ENCODE measurements around the gene FSTL1. TPM values are rescaled to one million over a fixed set of nuclear protein-coding genes. Genes with fewer than 3 reads are reported as not detected.
A peak's percentile ranks its signal among the peaks of the same experiment; 100 is the strongest.

Gene FSTL1
- polyA plus RNA-seq, 2 of the 4 experiments (the other 2 are of a cell fraction), result 57.7 to 118 TPM

DNA sequence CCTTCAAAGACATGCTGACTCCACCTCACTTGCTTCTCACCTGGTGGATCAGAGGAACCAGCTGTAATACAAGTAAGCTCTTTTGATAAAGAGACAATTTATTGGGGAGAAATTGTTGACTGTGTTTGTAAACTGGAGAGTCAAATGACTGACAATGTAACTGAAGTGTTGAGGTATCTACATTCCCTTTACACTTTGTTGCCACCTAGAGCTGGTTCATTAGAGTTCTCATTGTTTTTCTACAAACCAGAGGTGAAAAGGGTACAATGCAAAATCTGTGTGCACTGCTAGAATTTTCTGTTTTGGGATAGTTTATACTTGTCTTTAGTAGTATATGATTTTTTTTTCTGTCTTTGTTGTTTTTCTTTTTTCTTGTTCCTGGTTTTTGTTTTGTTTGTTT, 93.0 kb downstream of the FSTL1 start:
- 0 out of 5 replicates have a peak, but pooled peaks of 1 of the 2 experiments have one; percentile 25 for TF ChIP-seq RAD21 (conservative IDR thresholded peaks at IDR 0.05 in 1 of 2, IDR thresholded peaks at IDR 0.05 in 1 of 2)
- no peak for TF ChIP-seq FOSL2 (IDR thresholded peaks at IDR 0.05)
- TF ChIP-seq FOSL2 (CRISPR knock-in tag; IDR thresholded peaks at IDR 0.05), result no peak
- Histone ChIP-seq H3K27ac (no peak overlapping the region), H3K9me3 (no peaks in the 10 kb centered on the region), H3K4me1 (no peaks in the 10 kb centered on the region), H3K4me2 (no peak overlapping the region), H3K4me3 (no peak overlapping the region)
- ChIA-PET CTCF (interaction anchor here (1.9 kb wide), 1 partner anchor 201 kb away, joined by 4 read pairs; no protein-coding TSS in a partner anchor), POLR2A (interaction anchor here (1.1 kb wide), 1 partner anchor 9 kb away, joined by 4 read pairs; the partner anchor contains the start of gene LRRC58)
- no peak for ATAC-seq
- no peak for DNase-seq (ENCODE audit: low read depth in 1 of 2, low spot score in 1 of 2)
- no peak for FAIRE-seq

DNA sequence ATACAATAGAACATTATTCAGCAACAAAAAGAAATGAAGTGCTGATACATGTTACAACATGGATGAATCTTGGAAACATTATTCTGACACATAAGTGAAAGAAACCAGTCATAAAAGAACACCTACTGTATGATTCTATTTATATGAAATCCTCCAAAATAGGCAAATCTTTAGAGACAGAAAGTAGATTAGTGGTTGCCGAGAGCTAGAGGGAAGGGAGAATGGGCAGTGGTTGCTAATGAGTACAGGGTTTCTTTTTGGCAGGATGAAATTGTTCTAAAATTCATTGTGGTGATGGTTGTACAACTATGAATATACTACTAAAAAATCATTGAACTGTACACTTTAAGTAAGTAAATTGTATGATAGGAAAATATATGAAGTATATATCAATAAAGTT, 95.3 kb downstream of the FSTL1 start:
- no peak for FAIRE-seq

DNA sequence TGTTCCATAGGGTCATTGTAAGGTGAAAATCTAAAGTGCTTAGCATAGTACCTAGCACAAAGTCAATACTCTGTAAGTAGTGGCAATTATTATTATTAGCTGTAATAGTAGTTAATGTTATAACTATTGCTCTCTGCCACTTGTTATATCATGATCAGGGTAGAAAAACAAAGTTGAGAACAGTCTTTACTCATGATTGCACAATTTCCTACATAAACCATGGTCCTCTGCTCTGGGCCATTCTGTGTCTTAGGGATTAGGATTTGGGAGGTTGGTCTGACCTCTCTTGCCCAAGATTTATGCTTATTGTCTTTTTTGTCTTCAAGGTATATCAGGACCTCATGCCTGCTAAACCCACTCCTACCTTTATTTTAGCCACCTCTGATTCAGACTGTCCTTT, 97.3 kb downstream of the FSTL1 start:
- DNase-seq (ENCODE audit: low read depth in 1 of 2, low spot score in 1 of 2) (no peak), ATAC-seq (no peak), FAIRE-seq (no peak)
- POLR2A ChIA-PET, result no interaction called here
- Histone ChIP-seq H3K9me3 (no peaks in the 10 kb centered on the region), H3K4me2 (no peak overlapping the region), H3K4me3 (no peak overlapping the region), H3K4me1 (peaks cover 10% of the 10 kb centered on the region; the same call in 2 of the 3 replicates), H3K27ac (no peak overlapping the region)
- TF ChIP-seq, protein P1, sequence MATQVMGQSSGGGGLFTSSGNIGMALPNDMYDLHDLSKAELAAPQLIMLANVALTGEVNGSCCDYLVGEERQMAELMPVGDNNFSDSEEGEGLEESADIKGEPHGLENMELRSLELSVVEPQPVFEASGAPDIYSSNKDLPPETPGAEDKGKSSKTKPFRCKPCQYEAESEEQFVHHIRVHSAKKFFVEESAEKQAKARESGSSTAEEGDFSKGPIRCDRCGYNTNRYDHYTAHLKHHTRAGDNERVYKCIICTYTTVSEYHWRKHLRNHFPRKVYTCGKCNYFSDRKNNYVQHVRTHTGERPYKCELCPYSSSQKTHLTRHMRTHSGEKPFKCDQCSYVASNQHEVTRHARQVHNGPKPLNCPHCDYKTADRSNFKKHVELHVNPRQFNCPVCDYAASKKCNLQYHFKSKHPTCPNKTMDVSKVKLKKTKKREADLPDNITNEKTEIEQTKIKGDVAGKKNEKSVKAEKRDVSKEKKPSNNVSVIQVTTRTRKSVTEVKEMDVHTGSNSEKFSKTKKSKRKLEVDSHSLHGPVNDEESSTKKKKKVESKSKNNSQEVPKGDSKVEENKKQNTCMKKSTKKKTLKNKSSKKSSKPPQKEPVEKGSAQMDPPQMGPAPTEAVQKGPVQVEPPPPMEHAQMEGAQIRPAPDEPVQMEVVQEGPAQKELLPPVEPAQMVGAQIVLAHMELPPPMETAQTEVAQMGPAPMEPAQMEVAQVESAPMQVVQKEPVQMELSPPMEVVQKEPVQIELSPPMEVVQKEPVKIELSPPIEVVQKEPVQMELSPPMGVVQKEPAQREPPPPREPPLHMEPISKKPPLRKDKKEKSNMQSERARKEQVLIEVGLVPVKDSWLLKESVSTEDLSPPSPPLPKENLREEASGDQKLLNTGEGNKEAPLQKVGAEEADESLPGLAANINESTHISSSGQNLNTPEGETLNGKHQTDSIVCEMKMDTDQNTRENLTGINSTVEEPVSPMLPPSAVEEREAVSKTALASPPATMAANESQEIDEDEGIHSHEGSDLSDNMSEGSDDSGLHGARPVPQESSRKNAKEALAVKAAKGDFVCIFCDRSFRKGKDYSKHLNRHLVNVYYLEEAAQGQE (IDR thresholded peaks at IDR 0.05), result no peak
- TF ChIP-seq CEBPB (IDR thresholded peaks at IDR 0.05) (peak; percentile 35 to 55; a peak in 2 of 4 replicates), SREBF2 (IDR thresholded peaks at IDR 0.05) (no peak), CBX8 (IDR thresholded peaks at IDR 0.05) (no peak), MAFK (IDR thresholded peaks at IDR 0.05; ENCODE audit: partially characterized antibody) (no peak)
- TF ChIP-seq, protein P2, sequence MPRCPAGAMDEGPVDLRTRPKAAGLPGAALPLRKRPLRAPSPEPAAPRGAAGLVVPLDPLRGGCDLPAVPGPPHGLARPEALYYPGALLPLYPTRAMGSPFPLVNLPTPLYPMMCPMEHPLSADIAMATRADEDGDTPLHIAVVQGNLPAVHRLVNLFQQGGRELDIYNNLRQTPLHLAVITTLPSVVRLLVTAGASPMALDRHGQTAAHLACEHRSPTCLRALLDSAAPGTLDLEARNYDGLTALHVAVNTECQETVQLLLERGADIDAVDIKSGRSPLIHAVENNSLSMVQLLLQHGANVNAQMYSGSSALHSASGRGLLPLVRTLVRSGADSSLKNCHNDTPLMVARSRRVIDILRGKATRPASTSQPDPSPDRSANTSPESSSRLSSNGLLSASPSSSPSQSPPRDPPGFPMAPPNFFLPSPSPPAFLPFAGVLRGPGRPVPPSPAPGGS (IDR thresholded peaks at IDR 0.05), result no peak
- TF ChIP-seq, protein P3, sequence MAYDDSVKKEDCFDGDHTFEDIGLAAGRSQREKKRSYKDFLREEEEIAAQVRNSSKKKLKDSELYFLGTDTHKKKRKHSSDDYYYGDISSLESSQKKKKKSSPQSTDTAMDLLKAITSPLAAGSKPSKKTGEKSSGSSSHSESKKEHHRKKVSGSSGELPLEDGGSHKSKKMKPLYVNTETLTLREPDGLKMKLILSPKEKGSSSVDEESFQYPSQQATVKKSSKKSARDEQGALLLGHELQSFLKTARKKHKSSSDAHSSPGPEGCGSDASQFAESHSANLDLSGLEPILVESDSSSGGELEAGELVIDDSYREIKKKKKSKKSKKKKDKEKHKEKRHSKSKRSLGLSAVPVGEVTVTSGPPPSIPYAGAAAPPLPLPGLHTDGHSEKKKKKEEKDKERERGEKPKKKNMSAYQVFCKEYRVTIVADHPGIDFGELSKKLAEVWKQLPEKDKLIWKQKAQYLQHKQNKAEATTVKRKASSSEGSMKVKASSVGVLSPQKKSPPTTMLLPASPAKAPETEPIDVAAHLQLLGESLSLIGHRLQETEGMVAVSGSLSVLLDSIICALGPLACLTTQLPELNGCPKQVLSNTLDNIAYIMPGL (CRISPR knock-in tag; IDR thresholded peaks at IDR 0.05; ENCODE audit: borderline replicate concordance), result no peak
- CTCF ChIA-PET, result interaction anchor here (0.9 kb wide), 1 partner anchor 110 kb away, joined by 3 read pairs; no protein-coding TSS in a partner anchor

More for the DNA sequence above, 95.3 kb downstream of the FSTL1 start:
- DNase-seq (ENCODE audit: low read depth in 1 of 2, low spot score in 1 of 2) (no peak), ATAC-seq (no peak)
- Histone ChIP-seq H3K4me3 (no peak overlapping the region), H3K4me2 (no peak overlapping the region), H3K9me3 (no peaks in the 10 kb centered on the region), H3K4me1 (peaks cover 4% of the 10 kb centered on the region; the same call in 2 of the 3 replicates), H3K27ac (no peak overlapping the region)
- TF ChIP-seq HOXA7 (CRISPR knock-in tag; IDR thresholded peaks at IDR 0.05) (no peak), ZSCAN20 (CRISPR knock-in tag; IDR thresholded peaks at IDR 0.05) (no peak), JUNB (IDR thresholded peaks at IDR 0.05) (no peak), EP300 (IDR thresholded peaks at IDR 0.05) (no peak), CHD4 (IDR thresholded peaks at IDR 0.05; ENCODE audit: borderline replicate concordance) (no peak), GATA3 (IDR thresholded peaks at IDR 0.05; ENCODE audit: borderline replicate concordance) (no peak), ZNF302 (CRISPR knock-in tag; IDR thresholded peaks at IDR 0.05) (no peak), TFCP2L1 (CRISPR knock-in tag; IDR thresholded peaks at IDR 0.05) (no peak), CHD2 (IDR thresholded peaks at IDR 0.05; ENCODE audit: low read length, partially characterized antibody) (no peak), FOSB (CRISPR knock-in tag; IDR thresholded peaks at IDR 0.05) (no peak)
- TF ChIP-seq, protein P1 (IDR thresholded peaks at IDR 0.05), result no peak
- ChIA-PET CTCF (no interaction called here), POLR2A (no interaction called here)
- 87% methylated on average over 1 of the region's 1 CpG for whole genome bisulfite sequencing (ENCODE audit: missing lambda C conversion rate)
